A549 (cell line): Measurements from ENCODE around the gene TRAPPC4. TPM values are rescaled to one million over a fixed set of nuclear protein-coding genes. Genes with fewer than 3 reads are reported as not detected.

Experiments used
- ATAC-seq, 2 experiments: fragments of 200-7000 bp in 1 of 2; fragments of >200 bp in 1 of 2; cut with Nextera tagmentation in 1 of 2; cut with Tn5 transposase in 1 of 2; 3 replicates each; pipeline versions ENCODE4 v1.8.0 to v1.9.1; 2018 to 2020; ENCODE audit warnings: mild to moderate bottlenecking in 1 of 2, moderate library complexity in 1 of 2
- CTCF ChIA-PET: fragments of 300-600 bp; sonication (Branson Sonifier 250); formaldehyde crosslinking; extraction: SDS; loops from one replicate; lab custom pipeline; 2021; ENCODE audit warnings: antibody characterized with exemption, inconsistent platforms; lab: Yijun Ruan, JAX
- POLR2A ChIA-PET: fragments of 350-600 bp; formaldehyde crosslinking; extraction: SDS; loops from one replicate; lab custom pipeline; 2021; ENCODE audit warnings: antibody characterized with exemption, inconsistent platforms; lab: Yijun Ruan, JAX
- DNase-seq, 2 experiments: peaks; one replicate each; pipeline versions ENCODE4 v3.0.0 to v3.0.0-alpha.2; 2011 to 2016; ENCODE audit warnings: low read depth in 1 of 2, low spot score in 1 of 2
- FAIRE-seq: peaks from 2 replicates; lab custom pipeline; 2011; peaks lifted over from hg19 to GRCh38; lab: Jason Lieb, UNC
- H3K27ac ChIP-seq, 2 experiments: fragments of >200 bp; sonication (Bioruptor Twin); formaldehyde crosslinking; 3 replicates each; pipeline ENCODE4 v1.5.1; 2016 to 2017
- H3K4me1 ChIP-seq: fragments of >200 bp; sonication (Bioruptor Twin); formaldehyde crosslinking; 3 replicates; pipeline ENCODE4 v1.6.1; 2016
- H3K4me2 ChIP-seq: fragments of >200 bp; sonication (Bioruptor Twin); formaldehyde crosslinking; 3 replicates; pipeline ENCODE4 v1.6.1; 2016
- H3K4me3 ChIP-seq: fragments of >200 bp; sonication (Bioruptor Twin); formaldehyde crosslinking; 3 replicates; pipeline ENCODE4 v1.5.1; 2016
- H3K9me3 ChIP-seq: fragments of >200 bp; sonication (Bioruptor Twin); formaldehyde crosslinking; 3 replicates; pipeline ENCODE4 v1.6.1; 2016
- ATOH8 ChIP-seq: fragments of 250-450 bp; sonication (Bioruptor Pico); IDR thresholded peaks from 2 replicates; pipeline ENCODE4 v1.5.0; 2020; ENCODE audit warnings: low read depth, mild to moderate bottlenecking, moderate library complexity
- BHLHE40 ChIP-seq: IDR thresholded peaks from 2 replicates; pipeline ENCODE4 v1.6.1; 2012; ENCODE audit warnings: low read depth, low read length, inconsistent platforms
- CBX2 ChIP-seq: fragments of 200-600 bp; sonication (generic); IDR thresholded peaks from 2 replicates; pipeline ENCODE4 v1.6.1; 2016; ENCODE audit warnings: low read depth, mild to moderate bottlenecking, borderline replicate concordance
- CHD4 ChIP-seq: fragments of 200-600 bp; sonication (generic); IDR thresholded peaks from 2 replicates; pipeline ENCODE4 v1.6.1; 2016; ENCODE audit warnings: antibody characterized with exemption, mild to moderate bottlenecking, borderline replicate concordance
- ELK1 ChIP-seq: fragments of 150-350 bp; IDR thresholded peaks from 2 replicates; pipeline ENCODE4 v1.6.1; 2014; ENCODE audit warnings: low read depth, mild to moderate bottlenecking, low read length
- EP300 ChIP-seq, 2 experiments: fragments of >200 bp; sonication (Bioruptor Twin); formaldehyde crosslinking; IDR thresholded peaks; 2 replicates in 1 of 2; 3 replicates in 1 of 2; pipeline ENCODE4 v1.6.1; 2016 to 2017
- FOXS1 ChIP-seq: fragments of 250-450 bp; sonication (Bioruptor Pico); IDR thresholded peaks from 2 replicates; pipeline ENCODE4 v1.5.0; 2020; ENCODE audit warnings: mild to moderate bottlenecking, moderate library complexity
- GATA3 ChIP-seq: IDR thresholded peaks from 2 replicates; pipeline ENCODE4 v1.6.1; 2012; ENCODE audit warnings: borderline replicate concordance
- HDAC2 ChIP-seq: fragments of 200-600 bp; sonication (generic); IDR thresholded peaks from 2 replicates; pipeline ENCODE4 v1.6.1; 2016
- HES2 ChIP-seq: fragments of >200 bp; sonication (Bioruptor Twin); formaldehyde crosslinking; IDR thresholded peaks from 2 replicates; pipeline ENCODE4 v1.6.1; 2016
- HEYL ChIP-seq: fragments of 250-450 bp; sonication (Bioruptor Pico); IDR thresholded peaks from 2 replicates; pipeline ENCODE4 v1.8.0; 2021; ENCODE audit warnings: mild to moderate bottlenecking, moderate library complexity
- HOXB13 ChIP-seq: fragments of 250-450 bp; sonication (Bioruptor Pico); IDR thresholded peaks from 2 replicates; pipeline ENCODE4 v1.5.0; 2020; ENCODE audit warnings: low read depth, mild to moderate bottlenecking, moderate library complexity
- JUN ChIP-seq, 2 experiments: fragments of >200 bp; sonication (Bioruptor Twin); formaldehyde crosslinking; IDR thresholded peaks; 2 replicates in 1 of 2; 3 replicates in 1 of 2; pipeline ENCODE4 v1.6.1; 2016 to 2017
- JUNB ChIP-seq: fragments of >200 bp; sonication (Bioruptor Twin); formaldehyde crosslinking; IDR thresholded peaks from 2 replicates; pipeline ENCODE4 v1.6.1; 2016
- MYC ChIP-seq: IDR thresholded peaks from 2 replicates; pipeline ENCODE4 v1.6.1; 2012; ENCODE audit warnings: mild to moderate bottlenecking, inconsistent platforms, low read length, improper control_type of control experiment, borderline replicate concordance
- PBX3 ChIP-seq: IDR thresholded peaks from 2 replicates; pipeline ENCODE4 v1.6.1; 2012
- POLR2A ChIP-seq: IDR thresholded peaks from 2 replicates; pipeline ENCODE4 v1.6.1; 2012; ENCODE audit warnings: mild to moderate bottlenecking, low read length
- RAD21 ChIP-seq, 2 experiments: fragments of >200 bp in 1 of 2; sonication (Bioruptor Twin) in 1 of 2; formaldehyde crosslinking in 1 of 2; IDR thresholded peaks in 1 of 2; conservative IDR thresholded peaks in 1 of 2; 2 replicates in 1 of 2; 3 replicates in 1 of 2; pipeline ENCODE4 v1.6.1; 2012 to 2018; ENCODE audit warnings: inconsistent platforms in 1 of 2
- RARB ChIP-seq: fragments of 250-450 bp; sonication (Bioruptor Pico); IDR thresholded peaks from 2 replicates; pipeline ENCODE4 v1.8.0; 2021; ENCODE audit warnings: mild to moderate bottlenecking, moderate library complexity
- REST ChIP-seq: fragments of 200-600 bp; sonication (generic); IDR thresholded peaks from 2 replicates; pipeline ENCODE4 v1.6.1; 2016; ENCODE audit warnings: antibody characterized with exemption, mild to moderate bottlenecking, moderate library complexity
- RFX5 ChIP-seq: fragments of 450-650 bp; IDR thresholded peaks from 2 replicates; pipeline ENCODE4 v1.7.1; 2014; ENCODE audit warnings: antibody characterized with exemption, mild to moderate bottlenecking, moderate library complexity
- RNF2 ChIP-seq: fragments of 200-600 bp; sonication (generic); IDR thresholded peaks from 2 replicates; pipeline ENCODE4 v1.6.1; 2016; ENCODE audit warnings: low read depth, mild to moderate bottlenecking, antibody characterized with exemption, moderate library complexity, borderline replicate concordance
- SMC3 ChIP-seq: fragments of >200 bp; sonication (Bioruptor Twin); formaldehyde crosslinking; IDR thresholded peaks from 3 replicates; pipeline ENCODE4 v1.6.1; 2018; ENCODE audit warnings: inconsistent platforms
- TP53 ChIP-seq: fragments of 250-450 bp; sonication (Bioruptor Pico); IDR thresholded peaks from 2 replicates; pipeline ENCODE4 v1.5.0; 2021; ENCODE audit warnings: mild to moderate bottlenecking, moderate library complexity
- ZC3H11A ChIP-seq: fragments of 450-650 bp; IDR thresholded peaks from 2 replicates; pipeline ENCODE4 v1.6.1; 2014; ENCODE audit warnings: antibody characterized with exemption, mild to moderate bottlenecking
- ZFP36 ChIP-seq: fragments of 450-650 bp; IDR thresholded peaks from 2 replicates; pipeline ENCODE4 v1.6.1; 2014; ENCODE audit warnings: borderline replicate concordance; ENCODE audit not compliant: partially characterized antibody
- ZNF302 ChIP-seq: fragments of 250-450 bp; sonication (Bioruptor Pico); IDR thresholded peaks from 2 replicates; pipeline ENCODE4 v1.9.0; 2021; ENCODE audit warnings: inconsistent platforms, mild to moderate bottlenecking, moderate library complexity
- WGBS: methylation state at CpG from one replicate; pipeline ENCODE4 v1.1.6; 2017; ENCODE audit errors: missing lambda C conversion rate; 5-methylcytosine and 5-hydroxymethylcytosine counted together
- polyA plus RNA-seq, 4 experiments: library from polyadenylated mRNA; depleted of rRNA in 3 of 4; stranded (reverse); fragments of >200 nt; fragmentation: RNase III in 1 of 4; extraction: RNeasy Plus Mini Kit Qiagen cat#74134 plus additional on column Dnase treatment in 1 of 4; gene quantifications; 2 replicates in 3 of 4; 3 replicates in 1 of 4; pipeline ENCODE4 v1.2.3, GENCODE V29; 2011 to 2017
- TF ChIP-seq, protein P1 (sequence below): IDR thresholded peaks from 2 replicates; pipeline ENCODE4 v1.6.1; 2012; ENCODE audit warnings: low read depth, borderline replicate concordance
- TF ChIP-seq, protein P2 (sequence below): fragments of >200 bp; sonication (Bioruptor Twin); formaldehyde crosslinking; IDR thresholded peaks from 3 replicates; pipeline ENCODE4 v1.6.1; 2016
- TF ChIP-seq, protein P3 (sequence below): fragments of 450-650 bp; IDR thresholded peaks from 2 replicates; pipeline ENCODE4 v1.6.1; 2014; ENCODE audit warnings: antibody characterized with exemption

TRAPPC4 gene
- polyA plus RNA-seq, 2 of the 4 experiments (the other 2 are of a cell fraction): 71.6 to 77.7 TPM

DNA sequence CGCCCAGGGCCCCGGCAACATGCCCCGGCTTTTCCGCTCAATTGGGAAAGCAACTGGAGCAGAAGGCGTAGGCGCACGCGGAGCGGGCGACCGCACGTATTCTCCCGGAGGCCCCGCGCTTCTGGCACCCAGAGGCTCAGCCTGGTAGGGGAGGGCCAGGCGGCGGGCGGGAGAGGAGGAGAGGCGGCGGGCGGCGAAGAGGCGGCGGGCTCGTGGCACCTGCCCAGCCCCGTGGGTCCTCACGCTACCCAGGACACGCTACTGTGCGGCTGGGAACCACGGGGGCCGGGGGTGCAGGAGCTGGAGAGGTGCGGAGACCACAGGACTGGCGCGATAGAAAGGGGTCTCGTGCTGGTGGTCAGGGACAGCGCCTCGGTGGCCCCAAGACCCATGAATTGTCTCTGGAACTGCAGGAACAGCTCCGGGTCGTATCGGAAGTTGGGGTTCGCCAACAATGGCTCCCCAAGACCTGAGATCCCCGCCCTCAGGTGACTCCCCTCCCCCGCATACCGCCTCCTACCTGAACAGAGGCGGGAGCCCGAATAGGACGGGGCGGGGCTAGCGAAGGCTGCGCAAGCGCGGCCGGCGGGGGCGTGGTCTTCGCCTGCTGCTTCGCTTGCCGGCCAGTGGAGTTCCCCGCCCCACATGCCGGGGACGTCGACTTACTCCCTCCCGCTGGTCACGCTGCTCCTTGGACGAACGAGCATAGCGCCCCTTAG, 11.9 kb downstream of the TRAPPC4 start, which contains the start of gene SLC37A4 (continued):
- no peak for TF ChIP-seq ELK1
- TF ChIP-seq, protein P1, sequence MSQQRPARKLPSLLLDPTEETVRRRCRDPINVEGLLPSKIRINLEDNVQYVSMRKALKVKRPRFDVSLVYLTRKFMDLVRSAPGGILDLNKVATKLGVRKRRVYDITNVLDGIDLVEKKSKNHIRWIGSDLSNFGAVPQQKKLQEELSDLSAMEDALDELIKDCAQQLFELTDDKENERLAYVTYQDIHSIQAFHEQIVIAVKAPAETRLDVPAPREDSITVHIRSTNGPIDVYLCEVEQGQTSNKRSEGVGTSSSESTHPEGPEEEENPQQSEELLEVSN: peak; percentile 99
- TF ChIP-seq BHLHE40: no peak
- TF ChIP-seq CBX2: no peak
- TF ChIP-seq RFX5: no peak
- TF ChIP-seq TP53 (CRISPR knock-in tag): no peak
- TF ChIP-seq SMC3: no peak
- TF ChIP-seq, protein P2, sequence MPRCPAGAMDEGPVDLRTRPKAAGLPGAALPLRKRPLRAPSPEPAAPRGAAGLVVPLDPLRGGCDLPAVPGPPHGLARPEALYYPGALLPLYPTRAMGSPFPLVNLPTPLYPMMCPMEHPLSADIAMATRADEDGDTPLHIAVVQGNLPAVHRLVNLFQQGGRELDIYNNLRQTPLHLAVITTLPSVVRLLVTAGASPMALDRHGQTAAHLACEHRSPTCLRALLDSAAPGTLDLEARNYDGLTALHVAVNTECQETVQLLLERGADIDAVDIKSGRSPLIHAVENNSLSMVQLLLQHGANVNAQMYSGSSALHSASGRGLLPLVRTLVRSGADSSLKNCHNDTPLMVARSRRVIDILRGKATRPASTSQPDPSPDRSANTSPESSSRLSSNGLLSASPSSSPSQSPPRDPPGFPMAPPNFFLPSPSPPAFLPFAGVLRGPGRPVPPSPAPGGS: no peak
- no peak for TF ChIP-seq JUN (IDR thresholded peaks at IDR 0.05)
- TF ChIP-seq ZNF302: no peak
- TF ChIP-seq, protein P3, sequence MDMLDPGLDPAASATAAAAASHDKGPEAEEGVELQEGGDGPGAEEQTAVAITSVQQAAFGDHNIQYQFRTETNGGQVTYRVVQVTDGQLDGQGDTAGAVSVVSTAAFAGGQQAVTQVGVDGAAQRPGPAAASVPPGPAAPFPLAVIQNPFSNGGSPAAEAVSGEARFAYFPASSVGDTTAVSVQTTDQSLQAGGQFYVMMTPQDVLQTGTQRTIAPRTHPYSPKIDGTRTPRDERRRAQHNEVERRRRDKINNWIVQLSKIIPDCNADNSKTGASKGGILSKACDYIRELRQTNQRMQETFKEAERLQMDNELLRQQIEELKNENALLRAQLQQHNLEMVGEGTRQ: no peak; the same call in 1 of the 2 replicates
- TF ChIP-seq ZC3H11A: no peak
- no peak for TF ChIP-seq GATA3
- TF ChIP-seq RAD21 (conservative IDR thresholded peaks at IDR 0.05 in 1 of 2, IDR thresholded peaks at IDR 0.05 in 1 of 2): peak; percentile 43; a peak in 2 of 5 replicates
- no peak for TF ChIP-seq EP300 (IDR thresholded peaks at IDR 0.05)
- TF ChIP-seq MYC: peak; percentile 57; the same call in 1 of the 2 replicates
- no peak for TF ChIP-seq RARB (CRISPR knock-in tag)
- TF ChIP-seq FOXS1 (CRISPR knock-in tag): no peak
- TF ChIP-seq JUNB: no peak
- TF ChIP-seq HEYL: no peak
- no peak for TF ChIP-seq HOXB13 (CRISPR knock-in tag)
- TF ChIP-seq CHD4: no peak
- no peak for TF ChIP-seq HES2
- TF ChIP-seq PBX3: no peak

- POLR2A ChIA-PET: no interaction called here
- TF ChIP-seq POLR2A (no peak), REST (no peak), HDAC2 (no peak), ZFP36 (no peak), HES2 (no peak), RNF2 (no peak), ATOH8 (CRISPR knock-in tag) (no peak)
Measured at GRCh38 chr11:119031912-119032280, 13.3 kb downstream of the TRAPPC4 start.

More at GRCh38 chr11:119031912-119032280, 13.3 kb downstream of the TRAPPC4 start:
- CTCF ChIA-PET: interaction anchor here (1.0 to 2.4 kb wide), 8 partner anchors 10 to 46 kb away, joined by 3 to 11 read pairs (median 7); partner anchors contain the start of genes CENATAC, RPS25 and TRAPPC4
- DNase-seq: no peak
- no peak for ATAC-seq
- Histone ChIP-seq H3K27ac (no peak overlapping the region), H3K4me3 (no peak overlapping the region), H3K9me3 (no peaks in the 10 kb centered on the region), H3K4me2 (no peak overlapping the region), H3K4me1 (peaks cover 12% of the 10 kb centered on the region)
- 88% methylated on average over 9 of the region's 9 CpGs for WGBS
- FAIRE-seq: no peak
